CD4-positive, alpha-beta T cell treated with Interleukin-4 for 1 hour (primary cell): ENCODE measurements around the gene CKM.

ENCODE experiments used
- DNase-seq, 2 donors: peaks; one replicate each; pipeline ENCODE4 v3.0.0-alpha.2; 2020 to 2022

The CKM gene

GRCh38 chr19:45322744-45323281, at the start of gene CKM:
CKM (minus strand) TSS chr19:45322875; CDS start chr19:45319713, 3,162 bp downstream.
- DNase-seq = no peak

GRCh38 chr19:45370410-45371204, 47.9 kb upstream of the CKM start, which contains the start of gene ERCC2:
ERCC2 (minus strand) TSS chr19:45370573; CDS start chr19:45370540, 33 bp downstream.
- DNase-seq = peak; percentile 99 to 100

- no peak for DNase-seq
Measured at GRCh38 chr19:45368737-45369340, 46.2 kb upstream of the CKM start.

- DNase-seq = no peak
Measured at GRCh38 chr19:45368127-45368526, 45.5 kb upstream of the CKM start.

GRCh38 chr19:45364696-45365095, 42.0 kb upstream of the CKM start:
- DNase-seq = no peak

GRCh38 chr19:45363861-45364459, 41.3 kb upstream of the CKM start:
- DNase-seq = no peak

GRCh38 chr19:45362291-45362690, 39.6 kb upstream of the CKM start:
- DNase-seq = no peak

GRCh38 chr19:45361608-45362007, 38.9 kb upstream of the CKM start:
- no peak for DNase-seq

- no peak for DNase-seq
Measured at GRCh38 chr19:45358213-45358792, 35.6 kb upstream of the CKM start.

- DNase-seq = no peak
Measured at GRCh38 chr19:45357445-45357783, 34.7 kb upstream of the CKM start.

- DNase-seq = no peak
Measured at GRCh38 chr19:45356760-45357444, 34.2 kb upstream of the CKM start.

- no peak for DNase-seq
Measured at GRCh38 chr19:45355910-45356309, 33.2 kb upstream of the CKM start.

- DNase-seq = no peak
Measured at GRCh38 chr19:45355402-45355801, 32.7 kb upstream of the CKM start.

GRCh38 chr19:45354241-45354842, 31.7 kb upstream of the CKM start:
- DNase-seq = no peak

- DNase-seq = no peak
Measured at GRCh38 chr19:45352914-45353796, 30.5 kb upstream of the CKM start.

- DNase-seq = no peak
Measured at GRCh38 chr19:45352471-45352870, 29.8 kb upstream of the CKM start.

- no peak for DNase-seq
Measured at GRCh38 chr19:45352062-45352461, 29.4 kb upstream of the CKM start.

- no peak for DNase-seq
Measured at GRCh38 chr19:45351401-45351952, 28.8 kb upstream of the CKM start.

GRCh38 chr19:45350477-45351058, 27.9 kb upstream of the CKM start:
- no peak for DNase-seq

- DNase-seq = no peak
Measured at GRCh38 chr19:45349430-45349941, 26.8 kb upstream of the CKM start.

GRCh38 chr19:45349126-45349415, 26.4 kb upstream of the CKM start:
- no peak for DNase-seq
